ENCODE measurements around the gene RFX3.
"Not testable (repeated sequence)": the region's sequence is repeated elsewhere in the genome, so short reads cannot be mapped to it uniquely, and the experiment has no call there.

Gene RFX3

DNA sequence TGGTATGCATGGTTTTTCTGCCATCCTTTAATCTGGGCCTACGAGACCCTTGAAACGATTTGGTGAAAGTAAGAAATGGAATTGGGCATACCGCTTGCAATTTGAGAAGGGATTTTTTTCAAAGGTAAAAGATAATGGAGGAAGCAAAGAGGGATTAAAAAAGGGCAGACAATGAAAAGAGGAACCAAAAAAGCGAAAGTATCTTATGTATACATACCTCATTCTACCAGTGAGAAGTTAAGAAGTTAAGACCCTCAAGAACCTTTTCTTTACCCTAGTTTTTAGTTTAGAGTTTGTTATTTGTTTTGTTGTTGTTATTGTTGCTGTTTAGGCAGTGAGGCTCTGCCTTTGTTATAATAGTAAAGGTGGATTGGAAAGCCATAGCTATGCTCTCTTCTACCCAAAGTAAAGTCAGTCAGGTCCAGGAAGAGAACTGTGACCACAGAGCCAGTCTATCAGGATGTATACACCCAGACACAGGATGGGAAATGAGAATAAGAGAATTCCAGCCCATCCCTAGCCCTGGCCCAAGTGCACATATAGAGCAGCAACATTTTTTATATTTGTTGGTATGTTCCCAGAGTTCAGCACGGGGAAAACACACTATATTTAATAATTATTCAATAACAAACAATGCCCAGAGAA lies 166.6 kb downstream of the RFX3 start:
- DNase-seq = no peak

- DNase-seq = no peak
Measured at GRCh38 chr9:3348169-3348568, 177.6 kb downstream of the RFX3 start.

GRCh38 chr9:3346549-3346948 lies 179.3 kb downstream of the RFX3 start:
- no peak for DNase-seq

- DNase-seq = no peak
Measured at GRCh38 chr9:3343671-3344070, 182.1 kb downstream of the RFX3 start.

DNA sequence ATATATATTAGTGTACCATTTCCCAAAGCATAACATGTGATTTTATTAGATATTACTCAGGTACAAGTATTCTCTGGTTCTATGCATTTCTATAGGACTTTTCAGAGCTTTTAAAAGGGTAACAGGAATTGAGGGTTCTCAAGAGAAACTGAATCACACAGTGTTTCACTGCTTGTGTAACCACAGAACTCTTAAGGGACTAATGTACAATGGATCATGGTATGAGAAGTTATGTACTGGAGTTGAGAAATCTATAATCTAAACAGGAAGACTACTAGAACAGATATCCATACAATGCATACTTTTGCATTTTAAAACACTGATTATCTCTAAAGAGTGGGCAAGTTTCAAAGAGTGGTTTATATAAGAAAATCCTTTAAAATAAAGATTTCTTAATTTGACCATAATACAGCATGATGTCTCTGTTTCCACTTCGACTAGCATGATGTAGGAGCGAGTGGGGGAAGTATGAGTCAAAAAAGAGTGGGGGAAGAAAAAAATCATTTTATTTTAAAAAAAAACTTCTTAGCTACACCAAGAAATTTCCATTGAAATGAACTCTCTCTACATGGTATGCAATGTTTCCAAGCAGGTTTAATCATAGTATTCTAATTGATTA lies 183.5 kb downstream of the RFX3 start:
- no peak for DNase-seq

GRCh38 chr9:3337515-3338225 lies 188.1 kb downstream of the RFX3 start:
- DNase-seq = peak in 6 of 56 donors; percentile 9 to 26 (median 14)

GRCh38 chr9:3336951-3337350 lies 188.8 kb downstream of the RFX3 start:
- no peak for DNase-seq

DNA sequence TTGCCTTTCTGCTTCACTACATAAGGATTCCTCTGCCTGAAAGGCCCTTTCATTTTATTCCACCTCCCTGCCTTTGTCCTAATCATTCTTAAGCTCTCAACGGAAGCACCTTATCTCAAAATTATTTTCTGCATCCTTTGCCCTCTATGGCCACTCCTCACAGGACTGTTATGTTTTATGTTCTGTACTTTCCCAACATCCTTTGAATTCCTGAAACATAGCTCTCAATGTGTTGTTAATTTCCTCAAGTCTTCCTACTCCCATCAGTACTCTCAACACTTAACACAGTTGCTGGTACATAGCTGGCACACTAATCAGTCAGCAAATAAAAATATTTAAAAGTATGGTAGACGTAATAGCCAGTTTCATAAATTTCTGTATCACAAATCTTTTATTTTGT lies 193.0 kb downstream of the RFX3 start:
- DNase-seq = no peak

DNA sequence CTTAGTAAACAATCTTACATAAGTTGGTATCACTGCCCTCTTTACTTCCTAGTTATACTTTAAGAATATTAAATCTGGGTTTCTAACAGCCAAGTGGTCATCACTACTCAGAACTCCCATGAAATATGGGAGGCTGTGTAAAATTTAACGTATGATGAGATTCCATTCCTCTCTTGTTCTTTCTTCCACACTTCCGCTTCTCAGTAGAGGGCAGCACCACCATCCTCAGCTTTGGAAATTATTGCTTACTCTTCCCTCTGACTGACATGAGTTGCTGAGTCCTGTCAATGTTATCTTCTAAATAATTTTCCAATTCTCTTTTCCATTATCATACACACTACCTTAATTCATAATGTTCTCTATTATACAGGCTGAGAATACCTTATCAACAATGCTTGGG lies 194.0 kb downstream of the RFX3 start:
- DNase-seq = peak in 1 of 56 donors; percentile 11

- no peak for DNase-seq
Measured at GRCh38 chr9:3330792-3331420, 194.9 kb downstream of the RFX3 start.

GRCh38 chr9:3329361-3329760 lies 196.4 kb downstream of the RFX3 start:
- DNase-seq = no peak

- DNase-seq = no peak
Measured at GRCh38 chr9:3323714-3324113, 202.1 kb downstream of the RFX3 start.

DNA sequence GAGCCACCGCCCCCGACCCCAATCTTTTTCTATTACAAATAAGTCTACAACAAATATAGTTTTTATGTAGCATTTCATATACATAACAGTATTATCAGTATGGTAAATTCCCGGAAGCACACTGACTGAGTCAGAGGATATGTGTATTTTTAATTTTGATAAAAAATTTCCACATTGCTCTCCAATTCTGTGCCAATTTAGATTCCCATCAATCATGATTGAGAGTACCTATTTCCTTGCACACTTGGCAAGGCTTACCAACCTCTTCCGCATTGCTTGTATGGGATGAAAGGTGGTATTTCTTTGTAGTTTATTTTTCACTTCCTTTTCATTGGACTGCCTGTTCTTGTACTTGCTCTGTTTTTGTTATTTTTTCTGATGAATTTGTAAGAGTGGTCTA lies 204.6 kb downstream of the RFX3 start:
- DNase-seq = no peak

DNA sequence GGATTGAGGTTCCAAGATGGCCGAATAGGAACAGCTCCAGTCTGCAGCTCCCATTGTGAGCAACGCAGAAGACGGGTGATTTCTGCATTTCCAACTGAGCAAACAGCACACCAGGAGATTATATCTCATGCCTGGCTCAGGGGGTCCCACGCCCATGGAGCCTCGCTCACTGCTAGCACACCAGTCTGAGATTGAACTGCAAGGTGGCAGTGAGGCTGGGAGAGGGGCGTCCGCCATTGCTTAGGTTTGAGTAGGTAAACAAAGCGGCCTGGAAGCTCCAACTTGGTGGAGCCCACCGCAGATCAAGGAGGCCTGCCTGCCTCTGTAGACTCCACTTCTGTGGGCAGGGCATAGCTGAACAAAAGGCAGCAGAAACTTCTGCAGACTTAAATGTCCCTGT lies 213.2 kb downstream of the RFX3 start:
- DNase-seq = not testable (repeated sequence)

GRCh38 chr9:3308609-3309008 lies 217.2 kb downstream of the RFX3 start:
- no peak for DNase-seq

DNA sequence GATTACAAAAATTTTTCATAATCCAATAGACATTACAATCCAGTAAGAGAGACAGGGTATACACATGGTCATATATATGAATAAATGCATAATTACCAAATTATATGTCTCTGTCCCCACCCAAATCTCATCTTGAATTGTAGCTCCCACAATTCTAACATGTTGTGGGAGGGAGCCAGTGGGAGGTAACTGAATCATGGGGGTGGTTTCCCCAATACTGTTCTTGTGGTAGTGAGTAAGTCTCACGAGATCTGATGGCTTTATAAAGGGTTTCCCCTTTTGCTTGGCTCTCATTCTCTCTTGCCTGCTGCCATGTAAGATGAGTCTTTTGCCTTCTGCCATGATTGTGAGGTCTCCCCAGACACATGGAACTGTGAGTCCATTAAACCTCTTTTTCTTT lies 221.4 kb downstream of the RFX3 start:
- not testable (repeated sequence) for DNase-seq

GRCh38 chr9:3299872-3300271 lies 225.9 kb downstream of the RFX3 start:
- DNase-seq = no peak

- DNase-seq = no peak
Measured at GRCh38 chr9:3296536-3296935, 229.3 kb downstream of the RFX3 start.

- DNase-seq = no peak
Measured at GRCh38 chr9:3292311-3292710, 233.5 kb downstream of the RFX3 start.

DNA sequence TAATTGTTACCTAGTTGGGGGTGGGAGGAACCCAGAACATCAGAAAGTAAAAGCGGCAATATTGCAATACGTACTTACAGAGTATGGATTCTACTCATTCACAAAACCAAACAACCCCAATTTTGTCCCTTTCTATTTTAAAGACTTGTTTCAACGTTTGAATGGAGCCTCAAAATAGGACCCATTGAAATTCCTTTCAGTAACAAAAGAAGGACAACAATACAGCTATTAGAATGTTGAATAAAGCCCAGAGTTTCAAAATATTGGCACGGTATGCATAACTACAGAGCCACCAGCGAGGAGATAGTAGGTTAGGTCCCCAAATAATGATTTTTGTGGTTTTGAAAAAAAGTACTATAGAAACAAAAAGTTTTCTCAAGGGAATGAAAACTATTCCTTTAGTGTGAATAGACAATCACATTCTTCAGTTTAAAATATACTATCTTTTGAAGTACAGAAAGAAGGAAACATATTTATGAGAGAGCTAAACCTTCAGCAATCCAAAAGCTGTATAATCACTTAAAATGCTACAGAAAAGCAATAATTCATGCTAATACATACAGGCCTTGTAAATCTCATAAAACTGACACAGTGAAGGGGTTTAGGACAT lies 235.5 kb downstream of the RFX3 start:
- DNase-seq = no peak

DNA sequence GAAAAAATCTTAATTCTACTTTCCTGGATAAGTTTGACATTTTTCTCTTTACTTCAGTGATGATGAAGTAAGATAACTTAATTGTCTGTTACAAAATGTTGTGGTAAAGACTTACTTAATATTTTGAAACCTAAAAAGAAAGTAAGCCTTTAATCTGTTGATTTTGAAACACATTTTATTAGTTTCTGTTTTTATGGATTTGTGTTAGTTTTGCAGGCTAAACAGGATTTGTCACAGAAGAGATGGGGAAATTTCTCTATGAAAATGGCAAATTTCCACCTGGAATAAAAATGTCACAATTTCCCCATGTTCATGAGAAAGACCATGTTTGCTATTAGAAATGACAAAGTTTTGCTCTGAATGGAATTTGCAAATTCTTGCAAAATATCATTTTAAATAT lies 237.1 kb downstream of the RFX3 start:
- no peak for DNase-seq

All from amygdala (tissue), 56 donors.